Psoas muscle (tissue), 8 donors: Measurements from ENCODE around the gene CNTRL. TPM values are rescaled to one million over a fixed set of nuclear protein-coding genes. Genes with fewer than 3 reads are reported as not detected.

Experiments
- ATAC-seq, 4 donors: fragments of 200-7000 bp; cut with Tn5 transposase; one replicate each; pipeline ENCODE4 v1.9.1; 2020; ENCODE audit warnings: moderate library complexity in 3 of 4, mild to moderate bottlenecking in 2 of 4
- DNase-seq, 2 donors: peaks; one replicate each; pipeline ENCODE4 v3.0.0-alpha.2; 2020
- H3K27ac ChIP-seq: fragments of 200-600 bp; one replicate; pipeline ENCODE4 v1.8.0; 2022
- H3K27me3 ChIP-seq, 3 donors: fragments of 200-600 bp in 1 of 3; one replicate each; pipeline versions ENCODE4 v1.6.1 to v1.8.0; 2013 to 2022; ENCODE audit warnings: low read length in 2 of 3, mild to moderate bottlenecking in 2 of 3, moderate library complexity in 1 of 3; ENCODE audit not compliant: insufficient read depth in 3 of 3
- H3K36me3 ChIP-seq, 2 donors: fragments of 200-600 bp in 1 of 2; one replicate each; pipeline versions ENCODE4 v1.6.1 to v1.8.0; 2013 to 2022; ENCODE audit warnings: low read depth in 1 of 2, mild to moderate bottlenecking in 1 of 2, moderate library complexity in 1 of 2; ENCODE audit not compliant: insufficient read depth in 1 of 2
- H3K4me1 ChIP-seq: fragments of 200-600 bp; one replicate; pipeline ENCODE4 v1.8.0; 2022
- H3K4me3 ChIP-seq: fragments of 200-600 bp; one replicate; pipeline ENCODE4 v1.8.0; 2022; ENCODE audit warnings: mild to moderate bottlenecking
- H3K9me3 ChIP-seq: fragments of 200-600 bp; one replicate; pipeline ENCODE4 v1.8.0; 2022
- WGBS, 3 donors: extraction: QIAGEN DNeasy Blood & Tissue Kit; methylation state at CpG; one replicate each; pipeline versions ENCODE4 v1.1.6 to v1.1.7; 2013; 5-methylcytosine and 5-hydroxymethylcytosine counted together
- intact Hi-C, 2 donors: fragments of 100-400 bp; cut with DNase I; formaldehyde crosslinking; loops; one replicate each; pipeline versions ENCODE4 v1.11.0 to v1.14.2; 2022
- polyA plus RNA-seq, 3 donors: library from polyadenylated mRNA; stranded (reverse); fragments of 200-250 nt; gene quantifications; one replicate each; pipeline ENCODE4 v1.2.3, GENCODE V29; 2013
- total RNA-seq, 4 donors: library from RNA; stranded (reverse); fragmentation: NEBNext Ultra II Directional in 2 of 4; extraction: Animal tissue kit (Norgen Biotek cat#: 25700) in 2 of 4; gene quantifications; one replicate each; pipeline versions ENCODE4 v1.2.1 to v1.2.4, GENCODE V29; 2021 to 2023
- TF ChIP-seq, protein P1 (sequence below): fragments of 200-600 bp; IDR thresholded peaks from one replicate; pipeline ENCODE4 v1.8.0; 2022; ENCODE audit warnings: antibody characterized with exemption
- donor health status: healthy with polysubstance abuse.
- donor health status: DM: no; HTN: no; CAD: no; lungs with moderate emphysema.
- donor health status: Bipolar disorder and iron deficiency.
- donor health status: healthy.
- donor health status: DM: yes; HTN: yes; CAD: no.
- donor health status: DM: no; HTN: no; CAD: no.
- donor health status: DM: no; HTN: no; CAD: no.
- donor health status: DM: yes; HTN: yes; CAD: no.

CNTRL gene
- total and polyA plus RNA-seq, 7 donors, result 1.00 to 2.4 (median 1.3) TPM

GRCh38 chr9:121220996-121221663 lies 146.4 kb downstream of the CNTRL start:
- peaks cover 0 to 2% (median 0%) of the 10 kb centered on the region in 3 donors for H3K27me3 ChIP-seq
- TF ChIP-seq, protein P1, sequence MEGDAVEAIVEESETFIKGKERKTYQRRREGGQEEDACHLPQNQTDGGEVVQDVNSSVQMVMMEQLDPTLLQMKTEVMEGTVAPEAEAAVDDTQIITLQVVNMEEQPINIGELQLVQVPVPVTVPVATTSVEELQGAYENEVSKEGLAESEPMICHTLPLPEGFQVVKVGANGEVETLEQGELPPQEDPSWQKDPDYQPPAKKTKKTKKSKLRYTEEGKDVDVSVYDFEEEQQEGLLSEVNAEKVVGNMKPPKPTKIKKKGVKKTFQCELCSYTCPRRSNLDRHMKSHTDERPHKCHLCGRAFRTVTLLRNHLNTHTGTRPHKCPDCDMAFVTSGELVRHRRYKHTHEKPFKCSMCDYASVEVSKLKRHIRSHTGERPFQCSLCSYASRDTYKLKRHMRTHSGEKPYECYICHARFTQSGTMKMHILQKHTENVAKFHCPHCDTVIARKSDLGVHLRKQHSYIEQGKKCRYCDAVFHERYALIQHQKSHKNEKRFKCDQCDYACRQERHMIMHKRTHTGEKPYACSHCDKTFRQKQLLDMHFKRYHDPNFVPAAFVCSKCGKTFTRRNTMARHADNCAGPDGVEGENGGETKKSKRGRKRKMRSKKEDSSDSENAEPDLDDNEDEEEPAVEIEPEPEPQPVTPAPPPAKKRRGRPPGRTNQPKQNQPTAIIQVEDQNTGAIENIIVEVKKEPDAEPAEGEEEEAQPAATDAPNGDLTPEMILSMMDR, result no peak
- H3K4me3 ChIP-seq, result no peak overlapping the region
- no peaks in the 10 kb centered on the region for H3K4me1 ChIP-seq
- no peaks in the 10 kb centered on the region for H3K36me3 ChIP-seq
- no peak for DNase-seq
- WGBS, 3 donors, result 68 to 72% (median 72%) methylated on average over 13 of the region's 13 CpGs
- no peak for ATAC-seq
- intact Hi-C loops, result no loop called here
- no peak overlapping the region for H3K27ac ChIP-seq
- no peaks in the 10 kb centered on the region for H3K9me3 ChIP-seq

DNA sequence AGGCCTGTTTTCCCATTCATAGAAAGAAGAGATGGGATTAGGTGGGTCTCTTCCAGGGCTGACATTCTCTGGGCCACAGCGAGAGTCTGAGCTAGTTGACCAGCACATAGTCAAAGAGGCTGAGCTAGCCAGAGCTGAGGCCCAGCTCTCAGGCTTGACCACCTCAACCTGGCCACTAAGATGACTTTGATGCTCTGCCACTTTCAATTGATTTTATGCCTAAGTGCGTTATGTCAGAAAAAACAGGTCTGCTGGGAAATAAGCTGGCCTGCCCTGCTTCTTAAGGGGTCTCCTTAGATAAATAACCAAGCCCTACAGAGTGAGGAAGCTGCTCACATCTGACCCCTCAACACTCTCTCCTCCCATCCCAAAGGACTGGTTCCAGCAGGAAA lies 146.9 kb downstream of the CNTRL start:
- Histone ChIP-seq H3K4me3 (no peak overlapping the region), H3K27ac (no peak overlapping the region), H3K9me3 (no peaks in the 10 kb centered on the region), H3K27me3 (peaks cover 0 to 2% (median 0%) of the 10 kb centered on the region in 3 donors), H3K36me3 (no peaks in the 10 kb centered on the region), H3K4me1 (no peaks in the 10 kb centered on the region)
- intact Hi-C loops, result no loop called here
- 95 to 98% (median 98%) methylated on average over 2 of the region's 2 CpGs for WGBS, 3 donors
- no peak for ATAC-seq
- DNase-seq, result no peak
- TF ChIP-seq, protein P1, result no peak

GRCh38 chr9:121222524-121223171 lies 147.9 kb downstream of the CNTRL start:
- no peaks in the 10 kb centered on the region for H3K4me1 ChIP-seq
- DNase-seq (no peak), ATAC-seq (peak in 1 of 4 donors; percentile 50)
- no peak overlapping the region for H3K27ac ChIP-seq
- WGBS, 3 donors, result 63 to 70% (median 67%) methylated on average over 12 of the region's 12 CpGs
- intact Hi-C loops, result no loop called here
- H3K9me3 ChIP-seq, result no peaks in the 10 kb centered on the region
- H3K4me3 ChIP-seq, result no peak overlapping the region
- TF ChIP-seq, protein P1, result peak; percentile 56
- no peaks in the 10 kb centered on the region for H3K36me3 ChIP-seq
- peaks cover 0 to 2% (median 0%) of the 10 kb centered on the region in 3 donors for H3K27me3 ChIP-seq

DNA sequence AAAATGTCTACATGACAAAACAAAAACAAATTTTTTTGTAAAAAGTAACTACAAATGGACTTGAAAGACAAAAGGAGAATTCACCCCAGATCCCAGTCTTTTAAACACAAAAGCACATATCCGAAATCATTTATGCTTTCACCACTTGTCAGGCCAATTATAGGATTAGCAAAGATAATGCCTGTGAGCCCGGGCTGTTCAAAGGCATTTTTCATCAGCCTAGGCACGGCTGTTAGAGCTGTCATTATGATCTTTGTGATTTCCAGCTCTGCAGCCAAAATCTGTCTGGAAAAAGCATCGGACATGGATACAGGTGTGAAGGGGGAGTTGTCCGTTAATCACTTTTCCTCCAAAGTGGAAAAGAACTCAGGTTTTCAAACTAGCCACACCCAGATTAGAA lies 150.5 kb downstream of the CNTRL start:
- no peaks in the 10 kb centered on the region for H3K36me3 ChIP-seq
- intact Hi-C loops, result no loop called here
- H3K9me3 ChIP-seq, result no peaks in the 10 kb centered on the region
- 40 to 57% (median 43%) methylated on average over 5 of the region's 5 CpGs for whole genome bisulfite sequencing, 3 donors
- ATAC-seq (no peak), DNase-seq (no peak)
- no peaks in the 10 kb centered on the region for H3K4me1 ChIP-seq
- TF ChIP-seq, protein P1, result no peak
- H3K4me3 ChIP-seq, result no peak overlapping the region
- H3K27ac ChIP-seq, result no peak overlapping the region
- peaks cover 0 to 2% (median 0%) of the 10 kb centered on the region in 3 donors for H3K27me3 ChIP-seq
